Panc1 (cell line): ENCODE results near the gene RNF17. TPM values are rescaled to one million over a fixed set of nuclear protein-coding genes. Genes with fewer than 3 reads are reported as not detected.

Experiments
- ATAC-seq: fragments of 200-7000 bp; cut with Tn5 transposase; 2 replicates; pipeline ENCODE4 v1.9.1; 2020; ENCODE audit warnings: mild to moderate bottlenecking, moderate library complexity
- BruUV-seq: library from RNA; stranded (reverse); fragments of 400-500 nt; replicated peaks from 2 replicates; lab custom pipeline; 2021; lab: Mats Ljungman, UMichigan
- CTCF ChIA-PET: fragments of 300-600 bp; sonication (Branson Sonifier 250); formaldehyde crosslinking; loops from one replicate; lab custom pipeline; 2022; ENCODE audit warnings: antibody characterized with exemption; lab: Charles Lee
- POLR2A ChIA-PET: fragments of 300-600 bp; sonication (Branson Sonifier 250); formaldehyde crosslinking; loops from one replicate; lab custom pipeline; 2022; ENCODE audit warnings: antibody characterized with exemption; lab: Charles Lee
- DNase-seq: peaks from one replicate; pipeline ENCODE4 v3.0.0-alpha.2; 2010; ENCODE audit warnings: low read depth, low spot score
- H3K27ac ChIP-seq: 2 replicates; pipeline ENCODE4 v1.5.1; 2011; ENCODE audit warnings: mild to moderate bottlenecking, low read length, inconsistent platforms
- H3K27me3 ChIP-seq: fragments of 200-500 bp; sonication (Bioruptor generic); 2 replicates; pipeline ENCODE4 v1.6.0; 2014; ENCODE audit warnings: low read length, inconsistent platforms; ENCODE audit not compliant: control insufficient read depth, insufficient read depth
- H3K36me3 ChIP-seq: fragments of 200-500 bp; sonication (Bioruptor generic); 2 replicates; pipeline ENCODE4 v1.5.1; 2014; ENCODE audit warnings: inconsistent platforms, mild to moderate bottlenecking, low read length, moderate library complexity; ENCODE audit not compliant: control insufficient read depth, insufficient read depth
- H3K4me1 ChIP-seq: 2 replicates; pipeline ENCODE4 v1.5.1; 2011; ENCODE audit warnings: inconsistent platforms, mild to moderate bottlenecking, low read length, moderate library complexity; ENCODE audit not compliant: control insufficient read depth, insufficient read depth
- H3K4me3 ChIP-seq, 2 experiments: 2 replicates each; pipeline ENCODE4 v1.5.1; 2011 to 2012; ENCODE audit warnings: low read depth in 2 of 2, low read length in 2 of 2, mild to moderate bottlenecking in 2 of 2, inconsistent platforms in 1 of 2, moderate library complexity in 1 of 2
- H3K9me3 ChIP-seq: fragments of 200-500 bp; sonication (Bioruptor generic); 2 replicates; pipeline ENCODE4 v1.5.1; 2014; ENCODE audit warnings: low read depth, mild to moderate bottlenecking, inconsistent platforms, low read length, moderate library complexity; ENCODE audit not compliant: control insufficient read depth, insufficient read depth
- POLR2AphosphoS5 ChIP-seq: IDR thresholded peaks from 2 replicates; pipeline ENCODE4 v1.6.1; 2012; ENCODE audit warnings: mild to moderate bottlenecking, low read depth, low read length, moderate library complexity
- SIN3A ChIP-seq: IDR thresholded peaks from 2 replicates; pipeline ENCODE4 v1.6.1; 2012; ENCODE audit warnings: low read depth, mild to moderate bottlenecking, low read length, moderate library complexity, borderline replicate concordance; ENCODE audit not compliant: insufficient read depth
- TCF7L2 ChIP-seq: IDR thresholded peaks from 2 replicates; pipeline ENCODE4 v1.6.1; 2011; ENCODE audit warnings: mild to moderate bottlenecking, low read depth, low read length, inconsistent platforms
- in situ Hi-C: cut with HindIII; loops from 2 replicates; pipeline ENCODE4 v1.10.0; 2016; ENCODE audit warnings: low sequenced_read_pairs, low pct_unique_long_range_greater_than_20kb
- intact Hi-C: fragments of 100-400 bp; cut with micrococcal nuclease; formaldehyde crosslinking; loops from one replicate; pipeline ENCODE4 v1.10.0; 2022; ENCODE audit not compliant: unreplicated experiment
- total RNA-seq: library from RNA; stranded (reverse); gene quantifications from one replicate; pipeline ENCODE4 v1.2.1, GENCODE V29; 2021; ENCODE audit not compliant: unreplicated experiment
- TF ChIP-seq, protein P1 (sequence below), 2 experiments: IDR thresholded peaks; 2 replicates each; pipeline ENCODE4 v1.6.1; 2011 to 2012; ENCODE audit warnings: low read depth in 2 of 2, control low read depth in 1 of 2, low read length in 1 of 2, mild to moderate bottlenecking in 1 of 2, moderate library complexity in 1 of 2; ENCODE audit not compliant: insufficient read depth in 1 of 2
- TF ChIP-seq, protein P2 (sequence below): fragments of 450-650 bp; IDR thresholded peaks from 2 replicates; pipeline ENCODE4 v1.5.1; 2017; ENCODE audit warnings: mild to moderate bottlenecking

RNF17 gene
- total RNA-seq, 1 experiment from 2014 or later, result not detected

DNA sequence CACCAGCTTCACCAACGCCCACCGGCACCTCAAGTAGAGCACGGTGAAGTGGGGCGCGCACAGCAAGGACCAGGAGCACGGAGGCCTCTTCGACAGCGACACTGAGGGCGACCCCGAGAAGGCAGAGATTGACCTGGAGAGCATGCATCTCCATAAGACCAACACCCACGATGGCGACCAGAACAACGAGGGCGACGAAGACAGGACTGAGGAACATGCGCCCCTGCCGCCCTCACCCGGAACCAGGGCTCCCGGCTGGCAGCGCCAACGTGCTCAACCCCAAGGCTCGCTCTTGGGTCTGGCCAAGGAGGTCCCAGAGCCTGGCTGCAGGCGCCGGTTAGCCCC, 18.5 kb upstream of the RNF17 start:
- CTCF ChIA-PET, result no interaction called here
- in situ Hi-C loops, result no loop called here
- Histone ChIP-seq H3K4me3 (no peak overlapping the region), H3K36me3 (no peaks in the 10 kb centered on the region), H3K27ac (no peak overlapping the region), H3K4me1 (no peaks in the 10 kb centered on the region), H3K9me3 (no peaks in the 10 kb centered on the region), H3K27me3 (no peaks in the 10 kb centered on the region)
- intact Hi-C loops, result no loop called here
- ATAC-seq (no peak), DNase-seq (no peak)
- TF ChIP-seq TCF7L2 (no peak), SIN3A (no peak), POLR2AphosphoS5 (no peak)
- TF ChIP-seq, protein P1, sequence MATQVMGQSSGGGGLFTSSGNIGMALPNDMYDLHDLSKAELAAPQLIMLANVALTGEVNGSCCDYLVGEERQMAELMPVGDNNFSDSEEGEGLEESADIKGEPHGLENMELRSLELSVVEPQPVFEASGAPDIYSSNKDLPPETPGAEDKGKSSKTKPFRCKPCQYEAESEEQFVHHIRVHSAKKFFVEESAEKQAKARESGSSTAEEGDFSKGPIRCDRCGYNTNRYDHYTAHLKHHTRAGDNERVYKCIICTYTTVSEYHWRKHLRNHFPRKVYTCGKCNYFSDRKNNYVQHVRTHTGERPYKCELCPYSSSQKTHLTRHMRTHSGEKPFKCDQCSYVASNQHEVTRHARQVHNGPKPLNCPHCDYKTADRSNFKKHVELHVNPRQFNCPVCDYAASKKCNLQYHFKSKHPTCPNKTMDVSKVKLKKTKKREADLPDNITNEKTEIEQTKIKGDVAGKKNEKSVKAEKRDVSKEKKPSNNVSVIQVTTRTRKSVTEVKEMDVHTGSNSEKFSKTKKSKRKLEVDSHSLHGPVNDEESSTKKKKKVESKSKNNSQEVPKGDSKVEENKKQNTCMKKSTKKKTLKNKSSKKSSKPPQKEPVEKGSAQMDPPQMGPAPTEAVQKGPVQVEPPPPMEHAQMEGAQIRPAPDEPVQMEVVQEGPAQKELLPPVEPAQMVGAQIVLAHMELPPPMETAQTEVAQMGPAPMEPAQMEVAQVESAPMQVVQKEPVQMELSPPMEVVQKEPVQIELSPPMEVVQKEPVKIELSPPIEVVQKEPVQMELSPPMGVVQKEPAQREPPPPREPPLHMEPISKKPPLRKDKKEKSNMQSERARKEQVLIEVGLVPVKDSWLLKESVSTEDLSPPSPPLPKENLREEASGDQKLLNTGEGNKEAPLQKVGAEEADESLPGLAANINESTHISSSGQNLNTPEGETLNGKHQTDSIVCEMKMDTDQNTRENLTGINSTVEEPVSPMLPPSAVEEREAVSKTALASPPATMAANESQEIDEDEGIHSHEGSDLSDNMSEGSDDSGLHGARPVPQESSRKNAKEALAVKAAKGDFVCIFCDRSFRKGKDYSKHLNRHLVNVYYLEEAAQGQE (IDR thresholded peaks at IDR 0.05; ENCODE audit: insufficient read depth in 1 of 2, low read depth in 2 of 2, low read length in 1 of 2), result no peak
- TF ChIP-seq, protein P2, sequence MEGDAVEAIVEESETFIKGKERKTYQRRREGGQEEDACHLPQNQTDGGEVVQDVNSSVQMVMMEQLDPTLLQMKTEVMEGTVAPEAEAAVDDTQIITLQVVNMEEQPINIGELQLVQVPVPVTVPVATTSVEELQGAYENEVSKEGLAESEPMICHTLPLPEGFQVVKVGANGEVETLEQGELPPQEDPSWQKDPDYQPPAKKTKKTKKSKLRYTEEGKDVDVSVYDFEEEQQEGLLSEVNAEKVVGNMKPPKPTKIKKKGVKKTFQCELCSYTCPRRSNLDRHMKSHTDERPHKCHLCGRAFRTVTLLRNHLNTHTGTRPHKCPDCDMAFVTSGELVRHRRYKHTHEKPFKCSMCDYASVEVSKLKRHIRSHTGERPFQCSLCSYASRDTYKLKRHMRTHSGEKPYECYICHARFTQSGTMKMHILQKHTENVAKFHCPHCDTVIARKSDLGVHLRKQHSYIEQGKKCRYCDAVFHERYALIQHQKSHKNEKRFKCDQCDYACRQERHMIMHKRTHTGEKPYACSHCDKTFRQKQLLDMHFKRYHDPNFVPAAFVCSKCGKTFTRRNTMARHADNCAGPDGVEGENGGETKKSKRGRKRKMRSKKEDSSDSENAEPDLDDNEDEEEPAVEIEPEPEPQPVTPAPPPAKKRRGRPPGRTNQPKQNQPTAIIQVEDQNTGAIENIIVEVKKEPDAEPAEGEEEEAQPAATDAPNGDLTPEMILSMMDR, result no peak
- POLR2A ChIA-PET, result no interaction called here
- BruUV-seq, result no TSS peak

GRCh38 chr13:24745861-24746617, 17.9 kb upstream of the RNF17 start:
- no peaks in the 10 kb centered on the region for H3K9me3 ChIP-seq
- no peaks in the 10 kb centered on the region for H3K27me3 ChIP-seq
- H3K36me3 ChIP-seq, result no peaks in the 10 kb centered on the region
- intact Hi-C loops, result no loop called here
- no peak overlapping the region for H3K4me3 ChIP-seq
- TF ChIP-seq, protein P1 (IDR thresholded peaks at IDR 0.05; ENCODE audit: insufficient read depth in 1 of 2, low read depth in 2 of 2, low read length in 1 of 2), result no peak
- TF ChIP-seq, protein P2, result no peak
- TF ChIP-seq SIN3A, result no peak
- CTCF ChIA-PET, result no interaction called here
- in situ Hi-C loops, result no loop called here
- H3K27ac ChIP-seq, result no peak overlapping the region
- POLR2A ChIA-PET, result no interaction called here
- no peak for DNase-seq
- ATAC-seq, result no peak
- H3K4me1 ChIP-seq, result no peaks in the 10 kb centered on the region
- BruUV-seq, result no TSS peak
